Measurements from ENCODE around the gene CSF2.

Gene CSF2

GRCh38 chr5:132076983-132077382 is 3.4 kb downstream of the CSF2 start:
- no peaks in the 10 kb centered on the region for H3K36me3 ChIP-seq (ENCODE audit: control insufficient read depth, low read length)
- no peaks in the 10 kb centered on the region for H3K9me3 ChIP-seq (ENCODE audit: control insufficient read depth, insufficient read depth, low read length)
- no peak for TF ChIP-seq CTCF (IDR thresholded peaks at IDR 0.05; ENCODE audit: low read depth, low read length, poor library complexity, severe bottlenecking)
- TF ChIP-seq EZH2phosphoT487 (IDR thresholded peaks at IDR 0.05; ENCODE audit: borderline replicate concordance, low read length): no peak
- H4K20me1 ChIP-seq (ENCODE audit: control insufficient read depth, insufficient read depth, low read depth, low read length): no peaks in the 10 kb centered on the region
- H3K4me3 ChIP-seq (ENCODE audit: low read length): no peak overlapping the region
- no peaks in the 10 kb centered on the region for H3K27me3 ChIP-seq (ENCODE audit: control insufficient read depth, low read length)
- no peaks in the 10 kb centered on the region for H3K79me2 ChIP-seq (ENCODE audit: control insufficient read depth, low read length)
- H3K27ac ChIP-seq (ENCODE audit: low read depth, low read length): no peak overlapping the region
- H3K4me2 ChIP-seq (ENCODE audit: low read length): no peak overlapping the region
- no peaks in the 10 kb centered on the region for H3K9me2 ChIP-seq (replicated peaks; ENCODE audit: control insufficient read depth, low read length)
- no peaks in the 10 kb centered on the region for H3K4me1 ChIP-seq (ENCODE audit: control insufficient read depth, low read length)
- no peaks in the 10 kb centered on the region for H3F3A ChIP-seq (ENCODE audit: control insufficient read depth, insufficient read depth)

- Histone ChIP-seq H3K4me2 (ENCODE audit: low read length) (no peak overlapping the region), H3K79me2 (ENCODE audit: control insufficient read depth, low read length) (no peaks in the 10 kb centered on the region), H3K27ac (ENCODE audit: low read depth, low read length) (no peak overlapping the region), H3K4me3 (ENCODE audit: low read length) (no peak overlapping the region), H3K27me3 (ENCODE audit: control insufficient read depth, low read length) (no peaks in the 10 kb centered on the region), H3K4me1 (ENCODE audit: control insufficient read depth, low read length) (no peaks in the 10 kb centered on the region), H3F3A (ENCODE audit: control insufficient read depth, insufficient read depth) (no peaks in the 10 kb centered on the region), H3K9me2 (replicated peaks; ENCODE audit: control insufficient read depth, low read length) (no peaks in the 10 kb centered on the region), H3K36me3 (ENCODE audit: control insufficient read depth, low read length) (no peaks in the 10 kb centered on the region), H4K20me1 (ENCODE audit: control insufficient read depth, insufficient read depth, low read depth, low read length) (no peaks in the 10 kb centered on the region), H3K9me3 (ENCODE audit: control insufficient read depth, insufficient read depth, low read length) (no peaks in the 10 kb centered on the region)
- TF ChIP-seq EZH2phosphoT487 (IDR thresholded peaks at IDR 0.05; ENCODE audit: borderline replicate concordance, low read length): no peak
Observed at GRCh38 chr5:132079081-132079480, 5.5 kb downstream of the CSF2 start.

- Histone ChIP-seq H3F3A (ENCODE audit: control insufficient read depth, insufficient read depth) (no peaks in the 10 kb centered on the region), H3K4me3 (ENCODE audit: low read length) (no peak overlapping the region), H3K79me2 (ENCODE audit: control insufficient read depth, low read length) (no peaks in the 10 kb centered on the region), H3K9me2 (replicated peaks; ENCODE audit: control insufficient read depth, low read length) (no peaks in the 10 kb centered on the region), H3K4me1 (ENCODE audit: control insufficient read depth, low read length) (no peaks in the 10 kb centered on the region), H3K27ac (ENCODE audit: low read depth, low read length) (no peak overlapping the region), H3K9me3 (ENCODE audit: control insufficient read depth, insufficient read depth, low read length) (no peaks in the 10 kb centered on the region), H4K20me1 (ENCODE audit: control insufficient read depth, insufficient read depth, low read depth, low read length) (no peaks in the 10 kb centered on the region), H3K27me3 (ENCODE audit: control insufficient read depth, low read length) (no peaks in the 10 kb centered on the region), H3K4me2 (ENCODE audit: low read length) (no peak overlapping the region), H3K36me3 (ENCODE audit: control insufficient read depth, low read length) (no peaks in the 10 kb centered on the region)
- TF ChIP-seq CTCF (IDR thresholded peaks at IDR 0.05; ENCODE audit: low read depth, low read length, poor library complexity, severe bottlenecking) (no peak), EZH2phosphoT487 (IDR thresholded peaks at IDR 0.05; ENCODE audit: borderline replicate concordance, low read length) (no peak)
Observed at GRCh38 chr5:132079619-132080018, 6.0 kb downstream of the CSF2 start.

- Histone ChIP-seq H3F3A (ENCODE audit: control insufficient read depth, insufficient read depth) (no peaks in the 10 kb centered on the region), H3K27me3 (ENCODE audit: control insufficient read depth, low read length) (no peaks in the 10 kb centered on the region), H4K20me1 (ENCODE audit: control insufficient read depth, insufficient read depth, low read depth, low read length) (no peaks in the 10 kb centered on the region), H3K4me2 (ENCODE audit: low read length) (no peak overlapping the region), H3K79me2 (ENCODE audit: control insufficient read depth, low read length) (no peaks in the 10 kb centered on the region), H3K4me3 (ENCODE audit: low read length) (no peak overlapping the region), H3K36me3 (ENCODE audit: control insufficient read depth, low read length) (no peaks in the 10 kb centered on the region), H3K9me3 (ENCODE audit: control insufficient read depth, insufficient read depth, low read length) (no peaks in the 10 kb centered on the region), H3K4me1 (ENCODE audit: control insufficient read depth, low read length) (no peaks in the 10 kb centered on the region), H3K9me2 (replicated peaks; ENCODE audit: control insufficient read depth, low read length) (no peaks in the 10 kb centered on the region), H3K27ac (ENCODE audit: low read depth, low read length) (no peak overlapping the region)
- no peak for TF ChIP-seq CTCF (IDR thresholded peaks at IDR 0.05; ENCODE audit: low read depth, low read length, poor library complexity, severe bottlenecking)
- TF ChIP-seq EZH2phosphoT487 (IDR thresholded peaks at IDR 0.05; ENCODE audit: borderline replicate concordance, low read length): no peak
Observed at GRCh38 chr5:132080595-132080994, 7.0 kb downstream of the CSF2 start.

All from DOHH2 (cell line).